GM21360 (cell line): Measurements from ENCODE around the gene EPB42.
A peak's percentile ranks its signal among the peaks of the same experiment; 100 is the strongest.
"Not testable (repeated sequence)": the region's sequence is repeated elsewhere in the genome, so short reads cannot be mapped to it uniquely, and the experiment has no call there.

ENCODE experiments used
- ATAC-seq: cut with Tn5 transposase; IDR thresholded peaks from one replicate; pipeline ENCODE4 v1.9.1; 2021; ENCODE audit warnings: mild to moderate bottlenecking, moderate library complexity; ENCODE audit not compliant: unreplicated experiment

EPB42 gene

GRCh38 chr15:43187544-43188155, 33.2 kb downstream of the EPB42 start:
- no peak for ATAC-seq

GRCh38 chr15:43186003-43186353, 34.8 kb downstream of the EPB42 start:
- no peak for ATAC-seq

GRCh38 chr15:43185157-43186002, 35.4 kb downstream of the EPB42 start, which contains the start of gene CCNDBP1:
Gene CCNDBP1, plus strand, starts transcription at chr15:43185403. Its CDS starts 96 bp downstream, at chr15:43185499.
- peak; percentile 81 for ATAC-seq

GRCh38 chr15:43184407-43185124, 36.3 kb downstream of the EPB42 start:
- ATAC-seq = no peak

- ATAC-seq = no peak
These were observed 37.5 kb downstream of the EPB42 start for GRCh38 chr15:43183270-43183669.

GRCh38 chr15:43177147-43177546, 43.7 kb downstream of the EPB42 start:
- ATAC-seq = not testable (repeated sequence)

GRCh38 chr15:43175656-43176309, 45.0 kb downstream of the EPB42 start:
- not testable (repeated sequence) for ATAC-seq

- ATAC-seq = no peak
These were observed 50.9 kb downstream of the EPB42 start for GRCh38 chr15:43169888-43170287.

- no peak for ATAC-seq
These were observed 52.4 kb downstream of the EPB42 start for GRCh38 chr15:43168192-43169107.

- ATAC-seq = not testable (repeated sequence)
These were observed 53.6 kb downstream of the EPB42 start for GRCh38 chr15:43167261-43167660.

GRCh38 chr15:43165801-43166325, 55.0 kb downstream of the EPB42 start:
- ATAC-seq = no peak

- ATAC-seq = no peak
These were observed 67.5 kb downstream of the EPB42 start for GRCh38 chr15:43153269-43153668.

GRCh38 chr15:43151688-43152087, 69.1 kb downstream of the EPB42 start:
- no peak for ATAC-seq

- ATAC-seq = no peak
These were observed 70.5 kb downstream of the EPB42 start for GRCh38 chr15:43150191-43150929.
